OCI-LY1 (cell line): ENCODE measurements around the gene CELF4.

Experiments used
- CTCF ChIP-seq: fragments of 200-600 bp; sonication (generic), shearing (Covaris generic); IDR thresholded peaks from 2 replicates; pipeline ENCODE4 v1.5.1; 2017; ENCODE audit warnings: mild to moderate bottlenecking, antibody characterized with exemption, low read length, moderate library complexity, mixed read lengths
- EZH2 ChIP-seq: fragments of 200-600 bp; sonication (generic), shearing (Covaris generic); IDR thresholded peaks from 2 replicates; pipeline ENCODE4 v1.8.0; 2017; ENCODE audit warnings: borderline replicate concordance, mixed run types, mild to moderate bottlenecking, antibody characterized with exemption, low read length, moderate library complexity, mixed read lengths

DNA sequence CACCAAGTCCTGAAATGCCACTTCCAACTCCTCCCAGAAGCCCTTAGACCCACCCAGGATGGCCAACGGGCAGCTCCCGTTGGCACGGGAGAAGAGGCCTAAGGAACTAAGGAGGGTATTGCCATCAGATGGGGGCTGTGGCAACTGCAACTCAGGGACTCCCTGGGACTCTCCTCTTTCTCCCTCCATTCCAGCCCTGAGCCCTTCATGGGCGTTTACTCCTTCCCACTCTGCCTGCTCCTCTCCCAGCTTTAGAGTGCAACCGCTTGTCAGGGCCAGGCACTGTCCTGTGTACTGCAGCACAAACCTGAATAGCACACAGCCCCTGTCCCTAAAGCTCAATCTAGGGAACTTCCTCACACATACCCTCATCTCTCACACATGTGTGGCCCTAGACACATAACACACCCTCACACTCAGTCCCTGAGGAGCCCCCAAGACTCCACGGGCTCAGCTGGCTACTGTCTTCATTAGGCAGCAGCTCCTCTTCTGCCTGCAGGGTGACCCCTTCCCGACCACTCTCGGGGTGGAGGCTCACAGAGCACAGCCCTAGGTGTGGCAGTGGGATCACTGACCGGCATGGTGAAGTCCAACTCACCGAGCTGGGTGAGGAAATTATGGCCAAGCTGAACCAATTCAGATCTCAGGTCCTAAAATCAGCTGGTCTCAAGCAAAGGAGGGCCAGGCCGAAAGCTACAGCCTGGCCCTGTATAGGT, 316.3 kb downstream of the CELF4 start:
- no peak for TF ChIP-seq CTCF
- TF ChIP-seq EZH2 = no peak
